MCF 10A (cell line): Measurements from ENCODE around the gene TRPT1. TPM values are rescaled to one million over a fixed set of nuclear protein-coding genes. Genes with fewer than 3 reads are reported as not detected.

Experiments used
- BruUV-seq: library from RNA; stranded (reverse); fragments of 400-500 nt; replicated peaks from 2 replicates; lab custom pipeline; 2021; lab: Mats Ljungman, UMichigan
- CTCF ChIA-PET: fragments of 300-600 bp; sonication (Branson Sonifier 250); formaldehyde crosslinking; extraction: SDS; loops from one replicate; lab custom pipeline; 2021; ENCODE audit warnings: antibody characterized with exemption, inconsistent platforms; lab: Yijun Ruan, JAX
- POLR2A ChIA-PET: fragments of 300-600, 350-650 bp; sonication (Branson Sonifier 250); formaldehyde crosslinking; extraction: SDS; loops from one replicate; lab custom pipeline; 2020; ENCODE audit warnings: antibody characterized with exemption, inconsistent platforms; lab: Yijun Ruan, JAX
- DNase-seq: peaks from one replicate; pipeline ENCODE4 v3.0.0-alpha.2; 2018; ENCODE audit not compliant: unreplicated experiment
- H3K27ac Mint-ChIP-seq: one replicate; pipeline ENCODE4 v1.8.0; 2022; ENCODE audit warnings: mild to moderate bottlenecking, low read depth, mixed read lengths; ENCODE audit not compliant: unreplicated experiment
- H3K27me3 Mint-ChIP-seq: one replicate; pipeline ENCODE4 v1.8.0; 2022; ENCODE audit warnings: mixed read lengths; ENCODE audit not compliant: insufficient read depth, unreplicated experiment
- H3K36me3 Mint-ChIP-seq: one replicate; pipeline ENCODE4 v1.8.0; 2022; ENCODE audit warnings: mild to moderate bottlenecking, moderate library complexity, mixed read lengths; ENCODE audit not compliant: insufficient read depth, unreplicated experiment
- H3K4me1 Mint-ChIP-seq: one replicate; pipeline ENCODE4 v1.8.0; 2022; ENCODE audit warnings: mixed read lengths; ENCODE audit not compliant: insufficient read depth, unreplicated experiment
- H3K4me3 Mint-ChIP-seq: one replicate; pipeline ENCODE4 v1.8.0; 2022; ENCODE audit warnings: mild to moderate bottlenecking, moderate library complexity, mixed read lengths; ENCODE audit not compliant: unreplicated experiment
- H3K9me3 Mint-ChIP-seq: one replicate; pipeline ENCODE4 v1.8.0; 2022; ENCODE audit warnings: mixed read lengths; ENCODE audit not compliant: unreplicated experiment
- CTCF ChIP-seq: fragments of 200-600 bp; IDR thresholded peaks from one replicate; pipeline ENCODE4 v1.8.0; 2022; ENCODE audit warnings: antibody characterized with exemption, mild to moderate bottlenecking; ENCODE audit not compliant: unreplicated experiment
- intact Hi-C: fragments of 100-400 bp; cut with micrococcal nuclease; formaldehyde crosslinking; loops from 2 replicates; pipeline ENCODE4 v1.14.1; 2022
- total RNA-seq: library from RNA; stranded (reverse); gene quantifications from 2 replicates; pipeline ENCODE4 v1.2.3, GENCODE V29; 2022

TRPT1 gene
- total RNA-seq, 1 experiment from 2014 or later = 31.3 TPM

GRCh38 chr11:64241241-64241490 lies 15.2 kb upstream of the TRPT1 start:
- ChIA-PET POLR2A (interaction anchor here (0.6 to 10.8 kb wide), 18 partner anchors 10 to 1620 kb away, joined by 3 to 122 read pairs (median 4); partner anchors contain the start of genes B3GAT3, BAD, CATSPERZ and DNAJC4), CTCF (interaction anchor here (0.7 to 1.3 kb wide), 5 partner anchors 10 to 395 kb away, joined by 3 to 5 read pairs (median 4); partner anchors contain the start of gene PLCB3)
- intact Hi-C loops = no loop called here
- H3K27ac Mint-ChIP-seq = peak overlapping the region; percentile 98
- H3K36me3 Mint-ChIP-seq = peaks cover 56% of the 10 kb centered on the region
- peaks cover 19% of the 10 kb centered on the region for H3K4me1 Mint-ChIP-seq
- H3K4me3 Mint-ChIP-seq = peak overlapping the region; percentile 93
- H3K27me3 Mint-ChIP-seq = no peaks in the 10 kb centered on the region
- no peak for TF ChIP-seq CTCF
- BruUV-seq = no TSS peak
- H3K9me3 Mint-ChIP-seq = no peaks in the 10 kb centered on the region
- DNase-seq = peak; percentile 98

GRCh38 chr11:64240435-64241240 lies 14.7 kb upstream of the TRPT1 start, which contains the start of gene FKBP2:
FKBP2 (plus strand) TSS chr11:64241095; CDS start chr11:64242388, 1,293 bp downstream.
- intact Hi-C loops = no loop called here
- peaks cover 56% of the 10 kb centered on the region for H3K36me3 Mint-ChIP-seq
- ChIA-PET POLR2A (interaction anchor here (0.6 to 10.8 kb wide), 21 partner anchors 11 to 1619 kb away, joined by 3 to 122 read pairs (median 4); partner anchors contain the start of genes B3GAT3, BAD, CATSPERZ and DNAJC4), CTCF (interaction anchor here (0.7 to 1.3 kb wide), 6 partner anchors 10 to 394 kb away, joined by 3 to 5 read pairs (median 4); partner anchors contain the start of gene PLCB3)
- TSS peak; percentile 74 for BruUV-seq
- no peaks in the 10 kb centered on the region for H3K9me3 Mint-ChIP-seq
- H3K27me3 Mint-ChIP-seq = no peaks in the 10 kb centered on the region
- peak within 1 kb of the TSS; percentile 93 for H3K4me3 Mint-ChIP-seq
- H3K27ac Mint-ChIP-seq = peak within 1 kb of the TSS; percentile 98
- peak; percentile 96 for DNase-seq
- H3K4me1 Mint-ChIP-seq = peaks cover 19% of the 10 kb centered on the region
- no peak for TF ChIP-seq CTCF

GRCh38 chr11:64239662-64240434 lies 13.9 kb upstream of the TRPT1 start:
- DNase-seq = no peak
- intact Hi-C loops = no loop called here
- no TSS peak for BruUV-seq
- Mint-ChIP-seq H3K4me3 (peak overlapping the region; percentile 93), H3K27ac (peak overlapping the region; percentile 98), H3K27me3 (no peaks in the 10 kb centered on the region), H3K9me3 (no peaks in the 10 kb centered on the region), H3K36me3 (peaks cover 51% of the 10 kb centered on the region), H3K4me1 (peaks cover 23% of the 10 kb centered on the region)
- no peak for TF ChIP-seq CTCF
- ChIA-PET CTCF (interaction anchor here (1.0 to 1.4 kb wide), 4 partner anchors 11 to 61 kb away, joined by 3 to 5 read pairs (median 4); partner anchors contain the start of gene PLCB3), POLR2A (interaction anchor here (0.7 to 10.8 kb wide), 7 partner anchors 11 to 82 kb away, joined by 3 to 122 read pairs (median 14); partner anchors contain the start of genes CATSPERZ, DNAJC4, ESRRA and NUDT22)
